Endothelial cell (in vitro differentiated cells): ENCODE results near the gene VAMP8. TPM values are rescaled to one million over a fixed set of nuclear protein-coding genes. Genes with fewer than 3 reads are reported as not detected.

Source experiments
- DNase-seq: peaks from one replicate; pipeline ENCODE4 v3.0.0; 2021; ENCODE audit warnings: low spot score
- H3K27ac Mint-ChIP-seq: one replicate; pipeline ENCODE4 v1.8.0; 2021; ENCODE audit warnings: mixed read lengths, inconsistent platforms; ENCODE audit not compliant: unreplicated experiment
- H3K27me3 Mint-ChIP-seq: one replicate; pipeline ENCODE4 v1.8.0; 2021; ENCODE audit warnings: mild to moderate bottlenecking, moderate library complexity, mixed read lengths, inconsistent platforms; ENCODE audit not compliant: unreplicated experiment
- H3K36me3 Mint-ChIP-seq: one replicate; pipeline ENCODE4 v1.8.0; 2021; ENCODE audit warnings: mild to moderate bottlenecking, low read depth, mixed read lengths, inconsistent platforms; ENCODE audit not compliant: unreplicated experiment
- H3K4me1 Mint-ChIP-seq: one replicate; pipeline ENCODE4 v1.8.0; 2021; ENCODE audit warnings: mild to moderate bottlenecking, mixed read lengths, inconsistent platforms; ENCODE audit not compliant: unreplicated experiment
- H3K4me3 Mint-ChIP-seq: one replicate; pipeline ENCODE4 v1.8.0; 2021; ENCODE audit warnings: mild to moderate bottlenecking, mixed read lengths, inconsistent platforms; ENCODE audit not compliant: unreplicated experiment
- H3K9me3 Mint-ChIP-seq: one replicate; pipeline ENCODE4 v1.8.0; 2021; ENCODE audit warnings: mixed read lengths, inconsistent platforms; ENCODE audit not compliant: unreplicated experiment
- total RNA-seq: library from RNA; stranded (reverse); fragmentation: NEBNext Ultra II Directional; extraction: Animal tissue kit (Norgen Biotek cat#: 25700); gene quantifications from one replicate; pipeline ENCODE4 v1.2.1, GENCODE V29; 2021; ENCODE audit not compliant: unreplicated experiment
- TF ChIP-seq, protein P1 (sequence below): fragments of 200-600 bp; sonication (generic); IDR thresholded peaks from one replicate; pipeline ENCODE4 v1.5.0; 2021; ENCODE audit warnings: antibody characterized with exemption; ENCODE audit not compliant: unreplicated experiment

Gene VAMP8
- total RNA-seq, 1 donor from 2014 or later = 225 TPM

DNA sequence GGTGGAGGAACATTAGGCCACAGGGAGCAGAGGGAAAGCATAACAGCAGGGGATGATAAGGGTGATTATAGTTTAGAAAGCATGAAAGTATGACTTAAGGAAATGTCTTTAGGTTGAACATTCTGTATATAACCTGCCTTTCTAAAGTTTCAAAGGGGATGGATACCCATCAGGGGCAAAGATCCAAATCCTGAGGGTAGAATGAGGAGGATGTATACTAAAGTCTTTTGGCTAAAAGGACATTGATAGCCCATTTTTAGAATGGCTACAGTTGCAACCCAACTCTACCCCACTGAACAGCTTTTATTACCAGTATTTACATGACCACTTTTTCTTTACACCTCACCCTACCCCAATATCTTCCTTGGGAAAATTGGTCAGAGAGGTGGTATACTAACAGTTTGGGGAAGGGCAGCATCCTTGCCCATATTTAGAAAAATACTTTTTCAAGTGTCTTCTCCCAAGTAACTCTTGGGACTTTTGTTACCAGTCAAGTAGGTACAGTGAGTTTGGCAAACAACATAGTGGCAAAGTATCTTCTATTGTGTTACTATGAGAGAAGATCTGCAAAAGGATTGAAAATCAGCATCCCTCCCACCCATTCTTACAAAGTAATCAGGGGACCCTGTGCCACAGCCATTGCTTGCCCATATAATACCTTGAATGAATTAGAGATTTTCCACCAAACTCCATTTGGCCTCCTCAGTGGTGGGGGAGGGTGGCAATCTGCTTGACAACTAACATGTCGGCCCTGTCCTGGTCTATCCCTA, 30.1 kb upstream of the VAMP8 start:
- Mint-ChIP-seq H3K36me3 (peaks cover 64% of the 10 kb centered on the region), H3K27me3 (peaks cover 6% of the 10 kb centered on the region), H3K4me3 (no peak overlapping the region), H3K27ac (peak overlapping the region; percentile 62), H3K9me3 (no peaks in the 10 kb centered on the region), H3K4me1 (peaks cover 54% of the 10 kb centered on the region)
- DNase-seq = no peak
- TF ChIP-seq, protein P1, sequence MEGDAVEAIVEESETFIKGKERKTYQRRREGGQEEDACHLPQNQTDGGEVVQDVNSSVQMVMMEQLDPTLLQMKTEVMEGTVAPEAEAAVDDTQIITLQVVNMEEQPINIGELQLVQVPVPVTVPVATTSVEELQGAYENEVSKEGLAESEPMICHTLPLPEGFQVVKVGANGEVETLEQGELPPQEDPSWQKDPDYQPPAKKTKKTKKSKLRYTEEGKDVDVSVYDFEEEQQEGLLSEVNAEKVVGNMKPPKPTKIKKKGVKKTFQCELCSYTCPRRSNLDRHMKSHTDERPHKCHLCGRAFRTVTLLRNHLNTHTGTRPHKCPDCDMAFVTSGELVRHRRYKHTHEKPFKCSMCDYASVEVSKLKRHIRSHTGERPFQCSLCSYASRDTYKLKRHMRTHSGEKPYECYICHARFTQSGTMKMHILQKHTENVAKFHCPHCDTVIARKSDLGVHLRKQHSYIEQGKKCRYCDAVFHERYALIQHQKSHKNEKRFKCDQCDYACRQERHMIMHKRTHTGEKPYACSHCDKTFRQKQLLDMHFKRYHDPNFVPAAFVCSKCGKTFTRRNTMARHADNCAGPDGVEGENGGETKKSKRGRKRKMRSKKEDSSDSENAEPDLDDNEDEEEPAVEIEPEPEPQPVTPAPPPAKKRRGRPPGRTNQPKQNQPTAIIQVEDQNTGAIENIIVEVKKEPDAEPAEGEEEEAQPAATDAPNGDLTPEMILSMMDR = no peak

DNA sequence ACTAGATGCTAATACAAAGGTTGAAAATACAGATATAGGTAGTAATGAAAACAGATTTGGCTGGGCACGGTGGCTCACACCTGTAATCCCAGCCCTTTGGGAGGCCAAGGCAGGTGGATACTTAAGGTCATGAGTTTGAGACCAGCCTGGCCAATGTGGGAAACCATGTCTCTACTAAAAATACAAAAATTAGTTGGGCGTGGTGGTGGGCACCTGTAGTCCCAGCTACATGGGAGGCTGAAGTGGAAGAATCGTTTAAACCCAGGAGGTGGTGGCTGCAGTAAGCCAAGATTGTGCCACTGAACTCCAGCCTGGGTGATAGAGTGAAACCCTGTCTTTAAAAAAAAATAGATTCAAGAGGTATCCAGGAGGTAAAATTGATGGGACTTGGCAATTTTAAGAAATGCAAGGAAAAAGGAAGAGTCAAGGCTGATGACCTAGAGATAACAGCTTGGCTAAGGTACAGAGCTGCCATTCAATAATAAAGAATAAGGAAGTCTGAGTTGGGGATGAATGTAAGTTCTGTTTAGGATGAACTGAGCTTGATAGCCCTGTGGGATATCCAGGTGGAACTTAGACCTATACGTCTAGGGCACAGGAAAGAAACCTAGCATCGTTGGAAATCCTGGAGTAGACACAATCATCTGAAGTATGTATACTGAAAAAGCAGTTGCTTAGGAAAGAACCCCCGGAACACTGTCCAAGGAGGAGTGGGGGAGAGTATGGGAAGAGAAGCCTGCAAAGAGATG, 29.4 kb upstream of the VAMP8 start:
- peak overlapping the region; percentile 17 for H3K27ac Mint-ChIP-seq
- peak overlapping the region; percentile 59 for H3K4me3 Mint-ChIP-seq
- H3K36me3 Mint-ChIP-seq = peaks cover 59% of the 10 kb centered on the region
- DNase-seq = no peak
- TF ChIP-seq, protein P1 = no peak
- H3K9me3 Mint-ChIP-seq = no peaks in the 10 kb centered on the region
- peaks cover 54% of the 10 kb centered on the region for H3K4me1 Mint-ChIP-seq
- peaks cover 6% of the 10 kb centered on the region for H3K27me3 Mint-ChIP-seq

DNA sequence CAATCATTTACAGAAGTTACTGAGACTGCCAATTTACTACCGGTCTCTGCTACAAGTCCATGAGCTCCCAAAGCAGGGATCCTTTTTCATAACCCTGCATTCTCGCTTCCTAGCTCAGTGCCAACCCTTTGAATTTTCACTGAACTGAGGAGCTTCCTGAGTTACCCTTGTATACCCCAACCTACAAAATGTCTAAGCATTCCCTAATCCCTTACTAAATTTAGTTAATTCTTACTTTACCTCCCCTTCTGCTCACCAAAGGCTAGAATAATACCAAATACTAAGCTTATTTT, 28.8 kb upstream of the VAMP8 start:
- Mint-ChIP-seq H3K9me3 (no peaks in the 10 kb centered on the region), H3K27me3 (peaks cover 4% of the 10 kb centered on the region), H3K4me3 (peak overlapping the region; percentile 59), H3K36me3 (peaks cover 55% of the 10 kb centered on the region), H3K27ac (no peak overlapping the region), H3K4me1 (peaks cover 56% of the 10 kb centered on the region)
- TF ChIP-seq, protein P1 = no peak
- DNase-seq = no peak

DNA sequence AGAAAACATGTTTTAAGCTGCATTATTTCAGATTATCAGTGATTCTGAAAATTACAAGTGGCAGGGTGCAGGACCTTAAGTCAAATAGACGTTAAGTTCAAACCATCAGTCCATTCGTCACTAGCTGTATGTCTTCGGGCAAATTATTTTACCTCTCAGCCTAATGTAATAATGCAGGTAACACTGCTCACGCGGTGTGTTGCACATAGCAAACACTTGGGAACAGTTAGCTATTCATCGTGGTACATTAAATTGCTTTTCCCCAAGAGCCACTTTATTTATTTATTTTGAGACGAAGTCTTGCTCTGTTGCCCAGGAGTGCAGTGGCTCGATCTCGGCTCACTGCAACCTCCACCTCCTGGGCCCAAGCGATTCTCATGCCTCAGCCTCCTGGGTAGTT, 28.3 kb upstream of the VAMP8 start:
- H3K4me3 Mint-ChIP-seq = peak overlapping the region; percentile 59
- H3K9me3 Mint-ChIP-seq = no peaks in the 10 kb centered on the region
- H3K27ac Mint-ChIP-seq = peak overlapping the region; percentile 36
- TF ChIP-seq, protein P1 = no peak
- DNase-seq = no peak
- peaks cover 4% of the 10 kb centered on the region for H3K27me3 Mint-ChIP-seq
- peaks cover 55% of the 10 kb centered on the region for H3K36me3 Mint-ChIP-seq
- peaks cover 58% of the 10 kb centered on the region for H3K4me1 Mint-ChIP-seq

DNA sequence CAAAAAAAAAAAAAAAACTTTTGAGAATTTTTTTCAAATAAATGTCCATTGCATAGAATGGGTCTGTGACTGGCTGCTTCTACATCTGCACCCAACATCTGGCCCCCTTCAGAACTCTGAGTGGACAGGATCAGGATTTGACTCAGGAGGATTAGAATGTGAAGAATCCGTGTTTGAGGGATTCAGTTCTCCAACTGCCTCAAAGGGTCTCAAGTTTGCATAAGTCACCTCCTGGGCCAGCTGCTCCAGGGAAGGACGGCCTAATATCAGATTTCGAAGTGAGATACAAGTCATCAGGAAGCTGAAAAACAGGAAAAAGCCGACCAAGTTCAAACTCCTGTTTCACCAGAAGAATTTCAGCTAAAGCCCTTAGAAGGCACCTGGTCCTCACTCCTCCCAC, 27.6 kb upstream of the VAMP8 start:
- Mint-ChIP-seq H3K27me3 (peaks cover 4% of the 10 kb centered on the region), H3K4me1 (peaks cover 62% of the 10 kb centered on the region), H3K4me3 (peak overlapping the region; percentile 27), H3K9me3 (no peaks in the 10 kb centered on the region), H3K36me3 (peaks cover 55% of the 10 kb centered on the region), H3K27ac (peak overlapping the region; percentile 88)
- TF ChIP-seq, protein P1 = no peak
- DNase-seq = no peak
